PC-3 (cell line): ENCODE results near the gene TAF6. TPM values are rescaled to one million over a fixed set of nuclear protein-coding genes. Genes with fewer than 3 reads are reported as not detected.
A peak's percentile ranks its signal among the peaks of the same experiment; 100 is the strongest.

Source experiments
- ATAC-seq: fragments of 200-7000 bp; cut with Tn5 transposase; 2 replicates; pipeline ENCODE4 v1.9.1; 2020; ENCODE audit warnings: mild to moderate bottlenecking, moderate library complexity
- BruUV-seq: library from RNA; stranded (reverse); fragments of 400-500 nt; replicated peaks from 2 replicates; lab custom pipeline; 2021; lab: Mats Ljungman, UMichigan
- CTCF ChIA-PET: fragments of 300-600 bp; sonication (Branson Sonifier 250); formaldehyde crosslinking; loops from one replicate; lab custom pipeline; 2022; ENCODE audit warnings: antibody characterized with exemption; lab: Charles Lee
- POLR2A ChIA-PET: fragments of 300-600 bp; sonication (Branson Sonifier 250); formaldehyde crosslinking; loops from one replicate; lab custom pipeline; 2022; ENCODE audit warnings: antibody characterized with exemption; ENCODE audit not compliant: unreplicated experiment; lab: Charles Lee
- DNase-seq: peaks from one replicate; pipeline ENCODE4 v3.0.0-alpha.2; 2015
- H2AFZ ChIP-seq: fragments of 300-600 bp; sonication (generic); 2 replicates; pipeline ENCODE4 v1.6.0; 2016; ENCODE audit warnings: antibody characterized with exemption, low read length
- H3F3A ChIP-seq: fragments of 300-600 bp; sonication (generic); one replicate; pipeline ENCODE4 v1.6.0; 2017; ENCODE audit warnings: antibody characterized with exemption, low read length, control low read depth, mild to moderate bottlenecking; ENCODE audit not compliant: unreplicated experiment
- H3K27ac ChIP-seq: fragments of 300-600 bp; sonication (generic); 2 replicates; pipeline ENCODE4 v1.5.1; 2016; ENCODE audit warnings: mild to moderate bottlenecking, low read length
- H3K27me3 ChIP-seq: fragments of 300-600 bp; sonication (generic); 2 replicates; pipeline ENCODE4 v1.6.1; 2016; ENCODE audit warnings: low read length, mixed read lengths
- H3K36me3 ChIP-seq: fragments of 300-600 bp; sonication (generic); 2 replicates; pipeline ENCODE4 v1.6.1; 2016; ENCODE audit warnings: low read depth, mixed run types, low read length, mixed read lengths
- H3K4me1 ChIP-seq: fragments of 300-600 bp; sonication (generic); 2 replicates; pipeline ENCODE4 v1.5.1; 2016; ENCODE audit warnings: low read length; ENCODE audit not compliant: insufficient read depth
- H3K4me2 ChIP-seq: fragments of 300-600 bp; sonication (generic); 2 replicates; pipeline ENCODE4 v1.6.0; 2016; ENCODE audit warnings: low read length
- H3K4me3 ChIP-seq: fragments of 300-600 bp; sonication (generic); 2 replicates; pipeline ENCODE4 v1.5.1; 2016; ENCODE audit warnings: mild to moderate bottlenecking, low read length, mixed read lengths
- H3K79me2 ChIP-seq: fragments of 300-600 bp; sonication (generic); 2 replicates; pipeline ENCODE4 v1.6.1; 2017; ENCODE audit warnings: low read length, mixed read lengths
- H3K9ac ChIP-seq: fragments of 300-600 bp; sonication (generic); 2 replicates; pipeline ENCODE4 v1.6.0; 2016; ENCODE audit warnings: mild to moderate bottlenecking, low read length
- H3K9me2 ChIP-seq: fragments of 300-600 bp; sonication (generic); replicated peaks from 2 replicates; pipeline ENCODE4 v1.6.1; 2016; ENCODE audit warnings: mixed run types, low read length, mixed read lengths
- H3K9me3 ChIP-seq: fragments of 300-600 bp; sonication (generic); 2 replicates; pipeline ENCODE4 v1.6.1; 2016; ENCODE audit warnings: low read length, mixed read lengths
- H4K20me1 ChIP-seq: fragments of 300-600 bp; sonication (generic); 2 replicates; pipeline ENCODE4 v1.6.1; 2016; ENCODE audit warnings: low read length, mixed read lengths
- EZH2 ChIP-seq: fragments of 300-600 bp; sonication (generic); IDR thresholded peaks from one replicate; pipeline ENCODE4 v1.6.1; 2017; ENCODE audit warnings: antibody characterized with exemption, mild to moderate bottlenecking, low read length; ENCODE audit not compliant: unreplicated experiment
- EZH2phosphoT487 ChIP-seq: fragments of 300-600 bp; sonication (generic); IDR thresholded peaks from 2 replicates; pipeline ENCODE4 v1.6.1; 2018; ENCODE audit warnings: mild to moderate bottlenecking, antibody characterized with exemption, low read length, borderline replicate concordance
- intact Hi-C: fragments of 100-400 bp; cut with micrococcal nuclease; formaldehyde crosslinking; loops from 2 replicates; pipeline ENCODE4 v1.9.0; 2023
- total RNA-seq: library from RNA; depleted of rRNA; stranded (reverse); fragments of >200 nt; gene quantifications from 2 replicates; pipeline ENCODE4 v1.2.3, GENCODE V29; 2014
- TF ChIP-seq, protein P1 (sequence below): fragments of 300-600 bp; sonication (generic); conservative IDR thresholded peaks from 2 replicates; pipeline ENCODE4 v1.5.1; 2017; ENCODE audit warnings: antibody characterized with exemption, low read depth, mild to moderate bottlenecking, low read length

Gene TAF6
- total RNA-seq, 1 experiment from 2014 or later = 58.6 TPM

DNA sequence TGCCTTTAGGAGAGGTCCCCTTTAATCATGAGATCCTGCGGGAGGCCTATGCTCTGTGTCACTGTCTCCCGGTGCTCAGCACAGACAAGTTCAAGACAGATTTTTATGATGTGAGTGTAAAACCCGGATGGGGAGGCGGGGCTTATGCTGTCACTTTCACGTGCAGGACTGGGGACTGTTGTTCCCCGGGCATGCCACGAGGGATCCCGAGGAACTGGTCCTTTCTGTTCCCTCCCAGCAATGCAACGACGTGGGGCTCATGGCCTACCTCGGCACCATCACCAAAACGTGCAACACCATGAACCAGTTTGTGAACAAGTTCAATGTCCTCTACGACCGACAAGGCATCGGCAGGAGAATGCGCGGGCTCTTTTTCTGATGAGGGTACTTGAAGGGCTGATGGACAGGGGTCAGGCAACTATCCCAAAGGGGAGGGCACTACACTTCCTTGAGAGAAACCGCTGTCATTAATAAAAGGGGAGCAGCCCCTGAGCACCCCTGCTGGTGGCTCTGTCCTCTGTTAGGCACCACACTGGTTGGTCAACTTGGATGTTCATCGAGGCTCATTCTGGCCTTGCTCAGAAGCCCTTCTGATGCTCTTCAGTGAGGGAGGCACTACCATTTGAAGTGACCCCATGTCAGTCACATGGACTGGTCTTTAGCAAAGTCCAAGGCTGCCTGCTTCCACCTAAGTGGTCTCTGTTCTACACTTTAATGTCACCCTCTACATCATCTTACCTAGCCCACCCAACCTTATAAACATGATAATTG is 27.6 kb downstream of the TAF6 start:
- Histone ChIP-seq H3K36me3 (peaks cover 51% of the 10 kb centered on the region), H3F3A (no peaks in the 10 kb centered on the region), H3K9me2 (no peaks in the 10 kb centered on the region), H3K9me3 (no peaks in the 10 kb centered on the region), H3K27me3 (no peaks in the 10 kb centered on the region), H4K20me1 (peaks cover 4% of the 10 kb centered on the region; the same call in 1 of the 2 replicates), H3K27ac (no peak overlapping the region), H3K4me1 (peaks cover 29% of the 10 kb centered on the region), H3K79me2 (peaks cover 28% of the 10 kb centered on the region), H3K4me3 (no peak overlapping the region), H3K9ac (no peak overlapping the region), H2AFZ (no peak overlapping the region), H3K4me2 (no peak overlapping the region)
- no peak for DNase-seq
- no peak for ATAC-seq
- intact Hi-C loops = no loop called here
- BruUV-seq = no TSS peak
- ChIA-PET CTCF (no interaction called here), POLR2A (no interaction called here)
- TF ChIP-seq EZH2phosphoT487 = no peak
- TF ChIP-seq, protein P1, sequence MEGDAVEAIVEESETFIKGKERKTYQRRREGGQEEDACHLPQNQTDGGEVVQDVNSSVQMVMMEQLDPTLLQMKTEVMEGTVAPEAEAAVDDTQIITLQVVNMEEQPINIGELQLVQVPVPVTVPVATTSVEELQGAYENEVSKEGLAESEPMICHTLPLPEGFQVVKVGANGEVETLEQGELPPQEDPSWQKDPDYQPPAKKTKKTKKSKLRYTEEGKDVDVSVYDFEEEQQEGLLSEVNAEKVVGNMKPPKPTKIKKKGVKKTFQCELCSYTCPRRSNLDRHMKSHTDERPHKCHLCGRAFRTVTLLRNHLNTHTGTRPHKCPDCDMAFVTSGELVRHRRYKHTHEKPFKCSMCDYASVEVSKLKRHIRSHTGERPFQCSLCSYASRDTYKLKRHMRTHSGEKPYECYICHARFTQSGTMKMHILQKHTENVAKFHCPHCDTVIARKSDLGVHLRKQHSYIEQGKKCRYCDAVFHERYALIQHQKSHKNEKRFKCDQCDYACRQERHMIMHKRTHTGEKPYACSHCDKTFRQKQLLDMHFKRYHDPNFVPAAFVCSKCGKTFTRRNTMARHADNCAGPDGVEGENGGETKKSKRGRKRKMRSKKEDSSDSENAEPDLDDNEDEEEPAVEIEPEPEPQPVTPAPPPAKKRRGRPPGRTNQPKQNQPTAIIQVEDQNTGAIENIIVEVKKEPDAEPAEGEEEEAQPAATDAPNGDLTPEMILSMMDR = no peak

DNA sequence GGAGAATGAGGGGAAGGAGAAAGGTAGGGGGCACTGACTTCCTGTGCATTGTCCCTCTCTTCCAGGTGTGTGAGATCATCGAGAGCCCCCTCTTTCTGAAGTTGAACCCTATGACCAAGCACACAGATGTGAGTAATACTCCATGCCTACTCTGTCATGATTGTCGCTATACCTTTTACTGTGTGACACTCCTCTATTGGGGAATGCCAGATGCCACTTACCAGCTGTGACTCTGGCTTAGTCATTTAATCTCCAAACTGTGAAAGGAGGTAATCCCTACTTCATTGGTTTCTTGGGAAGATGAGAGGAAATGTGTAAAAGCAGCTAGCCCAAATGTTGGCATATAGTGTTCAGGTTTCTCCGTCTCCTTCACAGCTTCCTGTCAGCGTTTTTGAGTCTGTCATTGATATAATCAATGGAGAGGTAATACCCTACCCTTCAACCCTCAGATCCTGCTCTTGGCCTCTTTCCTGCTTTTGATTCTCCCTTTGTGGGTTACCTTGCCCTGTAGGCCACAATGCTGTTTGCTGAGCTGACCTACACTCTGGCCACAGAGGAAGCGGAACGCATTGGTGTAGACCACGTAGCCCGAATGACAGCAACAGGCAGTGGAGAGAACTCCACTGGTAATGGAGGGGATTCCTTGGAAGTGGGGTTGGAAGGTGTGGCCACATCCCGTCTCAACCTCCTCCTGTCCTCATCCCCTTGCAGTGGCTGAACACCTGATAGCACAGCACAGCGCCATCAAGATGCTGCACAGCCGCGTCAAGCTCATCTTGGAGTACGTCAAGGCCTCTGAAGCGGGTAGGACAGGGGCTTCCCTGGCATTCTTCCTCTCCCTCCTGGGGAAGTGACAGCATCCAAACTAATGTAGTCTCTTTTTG is 28.4 kb downstream of the TAF6 start:
- no peaks in the 10 kb centered on the region for H3K9me3 ChIP-seq
- TF ChIP-seq EZH2 (no peak), EZH2phosphoT487 (no peak)
- TF ChIP-seq, protein P1 = no peak
- no peaks in the 10 kb centered on the region for H3K27me3 ChIP-seq
- DNase-seq (peak; percentile 24), ATAC-seq (no peak)
- no peak overlapping the region for H2AFZ ChIP-seq
- TSS peak; percentile 55 for BruUV-seq
- CTCF ChIA-PET = no interaction called here
- intact Hi-C loops = no loop called here
- no peak overlapping the region for H3K27ac ChIP-seq
- peaks cover 28% of the 10 kb centered on the region for H3K79me2 ChIP-seq
- H3K4me1 ChIP-seq = peaks cover 29% of the 10 kb centered on the region
- peaks cover 4% of the 10 kb centered on the region; the same call in 1 of the 2 replicates for H4K20me1 ChIP-seq
- H3K9ac ChIP-seq = no peak overlapping the region
- peaks cover 44% of the 10 kb centered on the region for H3K36me3 ChIP-seq
- no peak overlapping the region for H3K4me2 ChIP-seq
- H3F3A ChIP-seq = no peaks in the 10 kb centered on the region
- no peak overlapping the region for H3K4me3 ChIP-seq
- H3K9me2 ChIP-seq = no peaks in the 10 kb centered on the region
- POLR2A ChIA-PET = no interaction called here
